HG03432 (cell line): ENCODE results near the gene USP30.
A peak's percentile ranks its signal among the peaks of the same experiment; 100 is the strongest.
"Not testable (repeated sequence)": the region's sequence is repeated elsewhere in the genome, so short reads cannot be mapped to it uniquely, and the experiment has no call there.

ENCODE experiments used
- ATAC-seq: cut with Tn5 transposase; IDR thresholded peaks from one replicate; pipeline ENCODE4 v1.9.1; 2021; ENCODE audit warnings: mild to moderate bottlenecking, moderate library complexity; ENCODE audit not compliant: unreplicated experiment

The USP30 gene, protein sequence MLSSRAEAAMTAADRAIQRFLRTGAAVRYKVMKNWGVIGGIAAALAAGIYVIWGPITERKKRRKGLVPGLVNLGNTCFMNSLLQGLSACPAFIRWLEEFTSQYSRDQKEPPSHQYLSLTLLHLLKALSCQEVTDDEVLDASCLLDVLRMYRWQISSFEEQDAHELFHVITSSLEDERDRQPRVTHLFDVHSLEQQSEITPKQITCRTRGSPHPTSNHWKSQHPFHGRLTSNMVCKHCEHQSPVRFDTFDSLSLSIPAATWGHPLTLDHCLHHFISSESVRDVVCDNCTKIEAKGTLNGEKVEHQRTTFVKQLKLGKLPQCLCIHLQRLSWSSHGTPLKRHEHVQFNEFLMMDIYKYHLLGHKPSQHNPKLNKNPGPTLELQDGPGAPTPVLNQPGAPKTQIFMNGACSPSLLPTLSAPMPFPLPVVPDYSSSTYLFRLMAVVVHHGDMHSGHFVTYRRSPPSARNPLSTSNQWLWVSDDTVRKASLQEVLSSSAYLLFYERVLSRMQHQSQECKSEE

GRCh38 chr12:109052414-109053323, at the start of gene USP30:
Gene USP30, plus strand, starts transcription at chr12:109052576. Its CDS starts 103 bp downstream, at chr12:109052679.
- peak; percentile 79 for ATAC-seq

- no peak for ATAC-seq
Measured at GRCh38 chr12:109004017-109004416, 48.4 kb upstream of the USP30 start.

DNA sequence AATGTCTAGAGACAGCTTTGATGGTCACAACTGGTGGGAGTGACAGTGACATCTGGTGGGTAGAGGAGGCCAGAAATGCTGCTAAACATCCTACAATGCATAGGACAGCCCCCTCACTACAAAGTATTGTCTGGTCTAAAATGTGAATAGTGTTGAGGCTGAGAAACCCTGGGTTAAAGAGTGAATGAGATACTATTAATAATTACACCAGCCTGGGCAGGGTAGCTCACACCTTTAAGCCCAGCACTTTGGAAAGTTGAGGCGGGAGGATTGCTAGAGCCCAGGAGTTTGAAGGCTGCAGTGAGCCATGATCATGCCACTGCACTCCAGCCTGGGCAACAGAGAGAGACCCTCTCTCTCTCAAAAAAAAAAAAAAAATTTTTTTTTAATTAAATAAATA, 42.6 kb upstream of the USP30 start:
- no peak for ATAC-seq

GRCh38 chr12:109010259-109010658, 42.1 kb upstream of the USP30 start:
- ATAC-seq = no peak

- ATAC-seq = no peak
Measured at GRCh38 chr12:109014984-109015765, 37.2 kb upstream of the USP30 start.

- ATAC-seq = no peak
Measured at GRCh38 chr12:109016016-109016415, 36.4 kb upstream of the USP30 start.

DNA sequence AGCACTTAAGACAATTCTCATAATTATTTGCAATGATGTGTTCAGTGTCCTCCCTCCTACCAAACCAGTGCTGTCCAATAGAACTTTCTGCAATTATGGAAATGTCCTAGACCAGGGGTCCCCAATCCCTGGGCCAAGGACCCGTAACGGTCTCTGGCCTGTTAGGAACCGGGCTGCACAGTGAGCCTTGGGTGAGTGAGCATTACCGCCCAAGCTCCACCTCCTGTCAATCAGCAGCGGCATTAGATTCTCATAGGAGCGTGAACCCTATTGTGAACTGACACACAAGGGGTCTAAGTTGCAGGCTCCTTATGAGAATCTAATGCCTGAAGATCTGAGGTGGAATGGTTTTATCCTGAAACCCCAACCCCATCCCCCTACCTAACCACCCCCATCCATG, 35.4 kb upstream of the USP30 start:
- no peak for ATAC-seq

GRCh38 chr12:109018296-109018695, 34.1 kb upstream of the USP30 start:
- no peak for ATAC-seq

GRCh38 chr12:109020146-109020795, 32.1 kb upstream of the USP30 start:
- ATAC-seq = no peak

DNA sequence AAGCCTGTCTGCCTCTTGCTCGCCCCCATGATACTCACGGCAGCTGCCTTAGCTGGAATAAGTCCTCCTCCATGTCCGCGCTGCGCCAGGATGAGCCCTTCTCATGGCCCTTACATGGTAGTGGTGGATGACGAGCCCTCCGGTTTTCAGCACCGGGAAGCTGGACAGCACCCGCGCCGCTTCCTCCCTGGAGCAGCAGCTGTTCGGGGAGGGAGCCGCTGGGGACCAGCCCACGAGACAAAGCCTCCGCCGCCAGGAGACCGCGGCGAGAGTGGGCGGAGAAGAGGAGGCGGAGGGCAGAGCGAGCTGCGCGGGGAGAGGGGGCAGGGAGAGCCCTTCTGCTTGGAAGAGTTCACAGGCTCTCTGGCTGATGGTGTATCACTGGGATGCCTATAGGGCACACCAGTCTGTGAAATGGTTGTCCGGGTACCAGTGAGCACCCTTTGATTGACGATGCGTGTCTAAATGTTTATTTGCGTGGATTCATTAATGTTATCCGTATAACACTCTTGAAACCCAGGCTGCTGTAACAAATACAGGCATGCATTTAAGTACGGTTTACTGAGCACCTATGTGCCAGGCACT, 31.5 kb upstream of the USP30 start, which contains the start of gene SVOP:
Gene SVOP (minus strand): TSS at position 273 of the 585 bp plus-strand sequence. CDS start 200 bp downstream, at position 73.
- no peak for ATAC-seq

DNA sequence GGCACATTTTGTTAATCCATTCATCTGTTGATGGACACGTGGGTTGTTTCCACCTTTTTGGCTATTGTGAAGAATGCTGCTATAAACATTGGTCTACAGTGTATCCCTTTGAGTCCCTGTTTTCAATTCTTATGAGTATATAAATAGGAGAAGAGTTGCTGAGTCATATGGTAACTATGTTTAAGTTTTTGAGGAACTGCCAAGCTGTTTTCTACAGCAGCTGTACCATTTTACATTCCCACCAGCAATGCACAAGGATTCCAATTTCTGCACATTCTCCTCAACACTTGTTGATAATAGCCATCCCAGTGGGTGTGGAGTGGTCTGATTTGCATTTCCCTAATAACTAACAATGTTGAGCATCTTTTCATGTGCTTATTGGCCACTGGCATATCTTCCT, 24.6 kb upstream of the USP30 start:
- ATAC-seq = no peak

GRCh38 chr12:109028624-109029023, 23.8 kb upstream of the USP30 start:
- ATAC-seq = not testable (repeated sequence)

- ATAC-seq = no peak
Measured at GRCh38 chr12:109029411-109029810, 23.0 kb upstream of the USP30 start.

DNA sequence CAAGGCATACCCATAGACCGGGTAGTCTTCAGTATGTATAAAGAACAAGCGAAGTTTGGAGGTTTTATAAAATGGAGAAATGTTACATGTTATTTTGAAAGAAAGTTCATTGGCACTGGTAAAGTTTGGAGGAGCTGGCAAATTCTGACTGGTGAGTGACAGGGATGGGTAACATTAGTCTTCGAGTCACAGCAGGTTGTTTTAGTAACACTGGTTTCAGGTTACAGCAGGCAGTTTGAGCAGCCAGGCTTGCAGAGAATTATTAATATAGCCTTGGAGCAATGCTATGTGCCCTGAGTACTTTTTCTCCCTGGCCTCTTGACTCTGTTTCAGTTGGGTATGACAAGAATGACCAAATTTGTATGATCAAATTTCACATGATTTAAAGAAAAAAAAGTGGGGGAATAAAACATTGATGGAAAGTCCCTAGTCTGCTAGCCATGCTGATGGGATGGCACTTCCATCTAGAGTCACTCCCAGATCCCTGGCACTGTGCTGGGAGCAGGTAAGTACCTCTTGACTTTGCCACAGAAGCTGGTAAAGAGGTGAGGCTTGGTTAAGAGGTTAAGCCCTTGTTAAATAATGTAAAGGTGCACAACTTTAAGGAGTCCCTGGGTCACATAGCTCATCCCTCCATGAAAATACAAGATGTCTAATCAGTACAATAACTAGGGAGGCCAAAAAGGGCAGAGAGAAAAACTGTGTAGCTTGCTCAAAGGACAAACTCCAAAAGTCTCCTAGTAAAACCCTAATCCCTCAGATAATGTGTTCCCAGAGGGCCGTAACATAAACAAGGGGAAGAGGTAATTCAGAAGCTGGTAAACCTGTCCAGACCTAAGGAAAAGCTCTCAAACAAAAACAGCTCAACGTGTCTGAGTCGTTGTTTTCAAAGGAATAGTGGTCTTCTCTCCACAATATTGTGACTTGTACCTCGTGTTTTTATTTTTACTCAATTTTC, 18.9 kb upstream of the USP30 start:
- ATAC-seq = no peak

DNA sequence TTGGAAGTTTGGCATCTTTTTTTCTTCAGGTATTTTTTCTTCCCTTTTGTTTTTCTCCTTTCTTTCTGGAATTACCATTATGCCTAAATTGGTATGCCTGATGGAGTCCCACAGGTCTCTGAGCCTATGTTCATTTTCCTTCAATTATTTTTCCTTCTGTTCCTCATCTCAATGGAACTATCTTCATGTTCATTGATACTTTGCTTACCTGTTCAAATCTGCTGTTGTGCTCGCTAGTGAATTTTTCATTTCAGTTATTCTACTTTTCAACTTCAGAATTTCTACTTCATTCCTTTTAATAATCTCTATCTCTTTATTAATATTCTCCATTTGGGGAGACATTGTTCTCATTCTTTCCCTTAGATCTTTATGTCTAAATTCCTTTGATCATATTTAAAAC, 15.4 kb upstream of the USP30 start:
- ATAC-seq = no peak

DNA sequence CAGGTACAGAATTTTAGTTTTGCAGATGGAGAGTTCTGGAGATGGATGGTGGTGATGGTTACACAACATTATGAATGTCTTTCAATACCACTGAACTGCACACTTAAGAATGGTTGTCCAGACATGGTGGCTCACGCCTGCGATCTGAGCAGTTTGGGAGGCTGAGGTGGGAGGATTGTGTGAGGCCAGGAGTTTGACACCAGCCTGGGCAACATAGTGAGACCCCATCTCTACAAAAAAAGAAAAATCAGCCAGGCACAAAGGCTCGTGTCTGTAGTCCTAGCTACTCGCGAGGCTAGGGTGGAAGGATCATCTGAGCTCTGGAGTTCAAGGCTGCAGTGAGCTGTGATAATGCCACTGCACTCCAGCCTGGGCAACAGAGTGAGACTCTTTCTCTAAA, 8.1 kb upstream of the USP30 start:
- ATAC-seq = no peak

DNA sequence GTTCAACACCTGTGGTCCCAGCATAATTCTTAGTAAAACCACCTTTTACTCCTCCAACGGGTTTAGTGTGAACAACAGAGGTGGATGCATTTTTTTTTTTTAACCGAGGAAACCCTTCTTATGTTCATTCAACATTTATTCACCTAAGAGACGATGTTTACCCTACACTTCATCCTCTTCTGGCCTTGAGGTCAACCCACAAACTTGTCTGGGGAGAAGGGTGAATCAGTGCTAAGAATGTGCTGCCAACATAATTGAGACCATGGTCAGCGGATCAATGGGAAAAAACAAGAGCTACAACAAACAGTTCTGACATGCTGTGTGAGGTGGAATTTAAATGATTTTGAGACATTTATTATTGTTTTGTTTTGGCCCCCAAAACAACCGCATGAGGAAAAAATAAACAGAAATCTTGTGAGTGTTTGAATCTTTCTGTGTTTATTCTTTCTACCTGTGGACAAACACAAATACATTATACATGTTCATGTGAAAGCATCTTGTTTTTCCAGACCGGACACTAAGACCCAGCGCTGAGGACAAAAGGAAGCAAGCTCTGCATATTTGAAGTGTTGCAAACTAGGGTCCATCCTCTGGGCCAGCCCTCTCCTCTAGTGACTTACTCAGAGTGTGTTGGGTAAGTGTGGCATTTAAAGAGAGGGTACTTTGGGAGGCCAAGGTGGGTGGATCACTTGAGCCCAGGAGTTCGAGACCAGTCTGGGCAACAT, 5.1 kb upstream of the USP30 start:
- ATAC-seq = no peak

DNA sequence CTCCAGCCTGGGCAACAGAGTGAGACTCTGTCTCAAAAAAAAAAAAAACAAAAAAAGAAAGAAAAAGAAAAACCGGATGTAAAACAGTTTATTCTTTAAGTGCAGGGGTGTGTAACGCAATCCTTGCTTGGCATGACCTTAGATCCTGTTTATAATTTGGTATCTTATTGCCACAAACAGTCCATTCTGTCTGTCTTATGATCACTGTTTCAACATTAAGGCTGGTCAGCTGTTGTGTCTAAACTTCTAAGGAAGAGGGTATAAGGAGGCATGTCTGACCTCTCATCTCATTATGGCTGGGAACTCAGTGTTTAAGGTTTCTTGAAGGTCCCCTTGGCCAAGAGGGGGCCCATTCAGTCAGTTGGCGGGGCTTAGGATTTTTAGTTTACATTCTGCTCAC, 3.7 kb upstream of the USP30 start:
- not testable (repeated sequence) for ATAC-seq
